GM18861 (cell line): ENCODE results near the gene VRK3.
"Not testable (repeated sequence)": the region's sequence is repeated elsewhere in the genome, so short reads cannot be mapped to it uniquely, and the experiment has no call there.

Experiments used
- ATAC-seq: cut with Tn5 transposase; IDR thresholded peaks from one replicate; pipeline ENCODE4 v1.9.1; 2021; ENCODE audit not compliant: unreplicated experiment

VRK3 gene

GRCh38 chr19:49958144-49958543, 67.0 kb downstream of the VRK3 start:
- not testable (repeated sequence) for ATAC-seq

DNA sequence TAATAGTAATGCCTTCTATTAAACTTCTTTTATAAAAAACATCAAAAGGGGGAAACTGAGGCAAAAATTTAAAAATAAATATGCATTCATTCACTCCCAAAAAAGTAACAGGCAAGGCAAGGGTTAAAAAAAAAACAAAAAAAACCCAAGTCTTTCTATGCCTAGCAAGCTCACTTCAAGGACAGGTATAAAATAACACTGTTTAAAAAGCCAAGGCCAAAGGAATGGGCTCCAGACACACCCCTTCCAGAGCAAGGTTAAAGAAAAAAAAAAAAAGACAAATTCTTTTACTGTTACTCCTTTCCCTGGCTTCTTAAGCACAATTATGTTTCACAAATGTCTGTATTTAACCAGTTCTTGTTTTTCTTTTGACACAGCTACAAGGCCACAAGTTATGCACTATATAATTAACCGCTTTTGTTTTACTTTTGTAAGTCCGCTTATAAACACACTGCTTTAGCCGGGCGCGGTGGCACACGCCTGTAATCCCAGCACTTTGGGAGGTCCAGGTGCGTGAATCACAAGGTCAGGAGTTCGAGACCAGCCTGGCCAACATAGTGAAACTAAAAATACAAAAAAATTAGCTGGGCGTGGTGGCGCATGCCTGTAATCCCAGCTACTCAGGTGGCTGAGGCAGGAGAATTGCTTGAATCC, 67.8 kb downstream of the VRK3 start:
- no peak for ATAC-seq

GRCh38 chr19:49956115-49956495, 69.1 kb downstream of the VRK3 start:
- ATAC-seq, result no peak

GRCh38 chr19:49954933-49955332, 70.2 kb downstream of the VRK3 start:
- no peak for ATAC-seq

- no peak for ATAC-seq
Measured at GRCh38 chr19:49954092-49954829, 70.9 kb downstream of the VRK3 start.

- ATAC-seq, result no peak
Measured at GRCh38 chr19:49953416-49953815, 71.8 kb downstream of the VRK3 start.

- no peak for ATAC-seq
Measured at GRCh38 chr19:49952906-49953305, 72.3 kb downstream of the VRK3 start.

- no peak for ATAC-seq
Measured at GRCh38 chr19:49952479-49952836, 72.7 kb downstream of the VRK3 start.

- ATAC-seq, result no peak
Measured at GRCh38 chr19:49951806-49952478, 73.2 kb downstream of the VRK3 start.

GRCh38 chr19:49950956-49951526, 74.1 kb downstream of the VRK3 start:
- no peak for ATAC-seq

DNA sequence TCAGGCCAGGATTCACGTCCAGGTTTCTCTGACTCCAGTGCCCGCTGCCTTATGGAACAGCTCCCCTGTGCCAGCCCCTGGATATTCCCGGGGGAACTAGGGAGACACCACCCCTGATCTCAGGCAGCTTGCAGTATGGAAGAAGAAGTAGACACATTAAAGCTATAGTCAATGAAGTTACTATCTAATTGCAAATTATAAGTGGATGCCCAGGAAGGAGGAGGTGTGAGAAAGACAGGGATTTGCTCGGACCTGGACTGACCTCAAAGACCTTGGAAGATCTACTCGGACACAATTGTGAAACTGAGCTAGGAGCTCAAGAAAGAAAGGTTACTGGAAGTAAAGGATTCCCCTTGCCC, 74.6 kb downstream of the VRK3 start:
- no peak for ATAC-seq

GRCh38 chr19:49949742-49950589, 75.2 kb downstream of the VRK3 start:
- no peak for ATAC-seq

DNA sequence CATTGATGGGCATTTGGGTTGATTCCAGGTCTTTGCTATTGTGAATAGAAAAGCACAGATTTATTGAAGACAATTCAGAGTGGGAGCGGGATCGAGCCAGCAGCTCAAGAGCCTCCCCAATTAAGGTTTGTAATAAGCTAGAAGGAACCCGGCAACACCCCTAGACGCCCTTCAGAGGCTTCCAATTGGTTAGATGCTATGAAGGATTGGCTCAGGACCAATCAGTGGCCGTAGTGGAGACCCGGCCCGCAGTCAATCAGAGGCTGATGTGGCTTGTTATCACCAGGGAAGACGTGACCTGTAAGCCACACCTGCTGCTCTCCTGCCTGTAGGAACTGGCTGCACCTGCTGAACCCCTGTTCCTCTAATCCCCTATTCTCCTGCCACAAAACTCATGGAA, 78.8 kb downstream of the VRK3 start:
- no peak for ATAC-seq

- not testable (repeated sequence) for ATAC-seq
Measured at GRCh38 chr19:49944567-49944966, 80.6 kb downstream of the VRK3 start.

DNA sequence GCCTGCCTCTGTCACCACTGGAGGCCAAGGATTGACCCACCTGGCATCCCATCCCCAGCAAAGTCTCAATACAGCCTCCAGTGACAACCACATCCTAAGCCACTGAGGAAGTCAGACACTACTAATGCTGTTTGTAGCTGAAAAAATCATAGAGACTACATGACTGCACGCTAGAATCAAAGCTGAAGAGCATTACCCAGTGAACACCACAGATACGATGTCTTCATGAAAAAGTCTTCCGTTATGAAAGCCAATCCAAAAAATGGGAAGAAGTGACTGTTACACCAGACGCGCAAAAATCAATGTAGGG, 84.7 kb downstream of the VRK3 start:
- no peak for ATAC-seq

DNA sequence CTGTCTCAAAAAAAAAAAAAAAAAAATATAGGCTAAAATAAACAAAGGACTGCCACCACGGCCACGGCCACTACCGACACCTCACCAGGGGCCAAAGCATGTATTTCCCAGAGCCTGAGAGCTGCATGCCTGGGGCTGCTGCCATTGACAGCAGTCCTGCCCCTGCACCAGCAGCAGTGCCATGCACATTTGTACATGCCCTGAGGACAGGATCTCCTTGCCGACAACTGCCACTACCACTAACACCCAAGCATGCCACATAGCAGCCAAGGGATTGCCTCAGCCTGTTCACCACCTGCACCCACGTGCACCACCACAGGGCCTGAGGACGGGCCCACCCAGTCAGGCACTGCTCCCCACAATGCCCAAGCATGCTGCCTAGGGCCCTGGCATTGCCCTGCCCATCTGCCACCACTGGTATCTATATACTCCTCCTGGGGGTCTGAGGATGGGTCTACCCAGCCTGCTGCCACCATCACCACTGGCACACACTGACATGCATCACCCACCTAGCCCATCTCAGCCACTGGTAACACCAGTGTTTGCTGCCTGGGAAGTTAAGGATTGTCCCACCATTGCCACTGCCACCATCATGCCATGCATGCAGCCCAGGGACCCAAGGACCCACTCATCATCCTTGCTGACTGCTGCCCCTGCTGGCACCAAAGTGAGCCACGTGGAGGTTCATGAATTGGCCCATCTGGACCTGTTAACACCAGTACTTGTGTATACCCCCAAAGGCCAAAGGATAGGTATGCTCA, 85.3 kb downstream of the VRK3 start:
- ATAC-seq, result no peak

- no peak for ATAC-seq
Measured at GRCh38 chr19:49938662-49939061, 86.5 kb downstream of the VRK3 start.

GRCh38 chr19:49937750-49938381, 87.3 kb downstream of the VRK3 start:
- ATAC-seq, result no peak

DNA sequence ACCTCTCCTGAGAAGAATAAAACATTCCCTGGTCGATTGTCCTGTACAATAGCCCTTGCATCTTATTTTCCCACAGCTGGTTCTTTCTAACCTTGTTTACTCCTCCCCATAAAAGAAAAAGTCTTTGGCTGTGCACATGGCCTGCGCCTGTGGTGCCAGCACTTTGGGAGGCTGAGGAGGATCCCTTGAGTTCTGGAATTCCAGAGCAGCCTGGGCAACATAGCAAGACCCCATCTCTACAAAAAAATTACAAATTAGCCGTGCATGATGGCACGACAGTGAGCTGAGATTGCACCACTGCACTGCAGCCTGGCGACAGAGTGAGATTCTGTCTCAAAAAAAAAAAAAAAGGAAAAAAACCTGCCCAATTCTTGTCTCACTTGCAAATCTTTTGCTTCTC, 88.6 kb downstream of the VRK3 start:
- ATAC-seq, result no peak

- ATAC-seq, result no peak
Measured at GRCh38 chr19:49933643-49934042, 91.5 kb downstream of the VRK3 start.
